CD1c-positive myeloid dendritic cell (primary cell): Measurements from ENCODE around the gene TUBA1C.
A peak's percentile ranks its signal among the peaks of the same experiment; 100 is the strongest.
"Not testable (repeated sequence)": the region's sequence is repeated elsewhere in the genome, so short reads cannot be mapped to it uniquely, and the experiment has no call there.

Experiments used
- DNase-seq: peaks from one replicate; pipeline ENCODE4 v3.0.0-alpha.2; 2016; ENCODE audit errors: extremely low spot score

TUBA1C gene

DNA sequence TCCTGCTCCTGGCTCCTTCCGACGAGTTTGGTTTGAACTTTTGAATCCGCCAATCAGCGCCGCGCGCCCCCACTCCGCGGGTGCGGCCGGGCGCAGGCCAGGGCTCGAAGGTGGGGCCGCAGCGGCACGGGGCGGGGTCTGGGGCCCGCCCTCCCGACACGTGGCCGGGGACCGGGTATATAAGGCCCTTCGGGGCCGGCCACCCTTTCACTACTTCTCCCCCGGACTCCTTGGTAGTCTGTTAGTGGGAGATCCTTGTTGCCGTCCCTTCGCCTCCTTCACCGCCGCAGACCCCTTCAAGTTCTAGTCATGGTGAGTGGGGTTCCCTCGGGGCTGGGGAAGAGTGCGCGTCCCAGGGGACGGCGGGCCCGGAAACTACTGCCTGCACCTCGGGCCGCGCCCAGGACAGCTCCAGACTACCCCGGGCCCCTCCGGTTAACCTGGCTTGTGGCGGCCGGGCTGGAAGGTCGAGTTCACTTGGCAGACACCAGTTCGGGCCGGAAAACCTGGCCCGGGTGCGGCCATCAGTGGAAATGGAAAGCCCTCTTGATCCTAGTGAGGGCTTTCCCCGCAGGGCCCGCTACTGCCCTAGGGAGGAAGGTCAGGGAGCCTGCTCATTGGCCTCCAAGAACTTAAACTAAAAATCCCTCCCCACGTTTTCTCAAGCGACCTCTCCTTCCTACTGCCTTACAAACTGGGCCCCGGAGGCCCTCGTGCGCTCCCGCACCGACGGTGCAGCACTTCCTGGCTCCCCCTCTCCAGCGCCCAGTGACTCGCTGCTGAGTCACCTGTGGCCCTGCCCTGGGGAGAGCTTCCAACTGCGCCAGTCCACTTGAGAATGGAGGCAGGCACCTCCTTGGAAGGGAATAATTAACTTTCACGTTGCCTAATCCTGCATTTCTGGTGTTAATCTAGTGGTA lies at the start of gene TUBA1C:
Gene TUBA1C (plus strand): TSS at position 210 of the 920 bp plus-strand sequence. CDS start 100 bp downstream, at position 310.
- DNase-seq, result peak; percentile 97

DNA sequence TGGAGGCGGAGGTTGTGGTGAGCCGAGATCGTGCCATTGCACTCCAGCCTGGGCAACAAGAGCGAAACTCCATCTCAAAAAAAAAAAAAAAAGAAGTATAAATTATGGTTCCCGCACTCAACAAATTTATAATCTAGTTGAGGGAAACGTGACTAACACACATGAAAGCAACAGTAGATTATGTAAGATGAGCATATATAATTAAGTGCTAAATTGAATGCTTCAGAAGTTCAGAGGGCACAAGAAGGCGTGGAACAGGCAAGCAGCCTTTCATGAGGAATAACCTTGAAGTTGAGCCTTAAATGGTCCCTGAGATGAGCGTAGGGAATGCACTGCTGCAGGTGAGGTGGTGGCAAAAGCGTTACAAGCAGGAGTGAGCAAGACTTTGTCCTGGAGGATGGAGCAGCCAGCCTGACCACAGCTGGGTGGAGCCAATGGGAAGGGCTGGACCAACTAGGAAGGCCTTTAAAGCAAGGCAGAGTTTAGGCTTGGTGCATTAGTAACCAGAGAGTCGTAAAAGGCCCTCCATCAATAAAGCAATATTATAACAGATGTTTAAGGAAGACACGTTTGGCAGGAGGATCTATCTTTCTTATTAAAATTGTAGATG lies 45.4 kb upstream of the TUBA1C start:
- DNase-seq, result peak; percentile 28

DNA sequence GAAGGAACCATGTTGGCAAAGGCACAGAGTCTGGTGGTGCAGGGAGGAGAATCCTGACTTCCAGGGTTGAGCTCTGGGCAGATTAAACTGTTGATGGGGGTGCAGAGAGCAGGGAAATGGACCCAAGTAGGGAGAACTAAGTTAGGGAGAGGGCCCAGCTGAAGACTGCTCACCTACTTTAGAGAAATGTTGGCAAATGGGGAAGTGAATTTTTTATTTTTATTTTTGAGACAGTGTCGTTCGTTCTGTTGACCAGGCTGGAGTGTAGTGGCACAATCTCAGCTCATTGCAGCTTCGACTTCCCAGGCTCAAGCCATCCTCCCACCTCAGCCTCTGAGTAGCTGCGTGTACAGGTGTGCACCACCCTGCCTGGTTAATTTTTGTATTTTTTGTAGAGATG lies 43.9 kb upstream of the TUBA1C start:
- peak; percentile 55 for DNase-seq

GRCh38 chr12:49223122-49223521 lies 41.8 kb upstream of the TUBA1C start:
- DNase-seq, result no peak

- DNase-seq, result peak; percentile 48
Observed at GRCh38 chr12:49223590-49224369, 41.1 kb upstream of the TUBA1C start.

GRCh38 chr12:49225576-49226166 lies 39.2 kb upstream of the TUBA1C start:
- DNase-seq, result peak; percentile 41

DNA sequence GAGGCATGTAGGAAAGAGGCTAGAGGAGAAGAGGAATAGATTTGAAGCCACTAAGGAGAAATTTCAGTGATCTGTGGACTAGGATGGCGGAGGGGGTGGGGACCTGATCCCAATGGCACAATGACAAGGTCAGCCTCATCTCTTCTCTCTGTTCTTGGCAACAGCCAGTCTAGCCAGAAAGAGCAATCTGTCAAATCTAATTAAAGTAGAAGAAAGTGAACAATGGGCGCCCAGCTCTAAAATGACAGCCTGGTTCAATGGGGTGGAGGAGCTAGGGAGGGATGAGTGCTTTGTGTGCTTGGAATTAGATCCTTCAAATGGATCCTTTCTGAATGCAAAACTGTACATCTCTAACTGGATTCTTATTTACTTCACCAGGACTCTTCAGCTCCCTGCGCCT lies 37.2 kb upstream of the TUBA1C start:
- no peak for DNase-seq

DNA sequence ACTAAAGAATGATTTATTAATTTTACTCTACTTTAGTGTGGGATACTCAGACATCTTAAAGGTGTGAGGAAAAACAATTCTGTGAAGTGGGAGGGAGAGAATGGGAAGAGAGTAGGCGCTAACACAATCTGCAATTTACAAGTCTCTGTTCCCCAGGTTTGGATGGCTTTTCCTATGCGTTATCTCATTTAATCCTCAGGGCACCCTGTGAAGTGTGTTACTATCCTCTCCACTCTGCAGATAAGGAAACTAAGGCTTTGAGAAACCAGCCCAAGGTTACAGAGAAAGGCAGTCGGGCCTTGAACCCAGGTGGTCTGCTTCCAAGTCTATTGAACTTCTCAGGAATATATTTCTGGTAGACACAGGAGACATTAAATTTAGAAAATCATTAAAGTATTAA lies 36.2 kb upstream of the TUBA1C start:
- DNase-seq, result no peak

DNA sequence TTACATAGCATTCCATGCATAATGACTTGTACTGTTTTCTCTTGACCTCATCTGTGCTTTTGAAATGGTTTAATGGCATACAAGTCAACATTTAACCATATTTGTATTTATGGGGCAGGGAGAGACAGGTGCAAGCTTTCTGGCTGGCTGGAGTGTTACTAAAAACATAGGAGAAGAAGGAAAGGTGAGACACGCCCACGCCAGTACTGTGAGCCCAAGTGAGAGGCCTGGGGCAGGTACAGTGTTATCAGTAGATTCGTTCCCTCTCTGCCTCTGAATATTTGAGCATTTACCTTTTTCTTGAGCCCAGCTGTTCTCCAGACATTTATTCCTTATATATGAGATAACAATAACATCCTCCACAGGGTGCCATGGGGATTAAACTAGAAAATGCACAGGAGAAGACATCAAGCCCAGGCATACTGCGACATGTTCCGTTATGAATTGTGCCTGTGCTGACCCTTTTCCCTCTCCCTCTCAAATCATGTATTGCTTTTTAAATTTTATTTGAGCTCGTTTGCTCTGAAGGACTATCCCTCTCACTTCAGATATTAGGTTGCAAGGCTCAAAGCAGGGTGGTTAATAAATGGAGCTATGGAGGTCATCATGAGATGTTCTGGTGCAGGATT lies 34.6 kb upstream of the TUBA1C start:
- DNase-seq, result no peak

DNA sequence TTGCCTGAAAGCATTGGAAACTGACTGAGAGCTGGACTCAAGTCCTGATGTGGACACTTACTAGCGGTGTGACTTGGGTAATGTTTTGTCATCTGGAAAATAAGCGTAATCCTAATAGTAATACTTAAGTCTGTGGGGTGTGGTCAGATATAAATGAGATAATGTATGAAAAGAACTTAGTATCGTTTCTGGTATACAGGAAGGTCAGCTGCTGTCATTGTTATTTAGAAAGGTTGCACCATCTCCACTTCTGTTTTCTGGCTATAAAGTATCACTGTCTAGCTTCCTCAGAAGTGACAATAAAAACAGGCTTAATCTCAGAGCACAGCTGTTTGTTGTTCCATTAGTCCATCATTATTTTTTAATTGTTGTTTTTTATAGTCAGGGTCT lies 34.1 kb upstream of the TUBA1C start:
- DNase-seq, result peak; percentile 93

- peak; percentile 61 for DNase-seq
Observed at GRCh38 chr12:49231878-49232655, 32.8 kb upstream of the TUBA1C start.

GRCh38 chr12:49232940-49233841 lies 31.7 kb upstream of the TUBA1C start:
- DNase-seq, result peak; percentile 96

DNA sequence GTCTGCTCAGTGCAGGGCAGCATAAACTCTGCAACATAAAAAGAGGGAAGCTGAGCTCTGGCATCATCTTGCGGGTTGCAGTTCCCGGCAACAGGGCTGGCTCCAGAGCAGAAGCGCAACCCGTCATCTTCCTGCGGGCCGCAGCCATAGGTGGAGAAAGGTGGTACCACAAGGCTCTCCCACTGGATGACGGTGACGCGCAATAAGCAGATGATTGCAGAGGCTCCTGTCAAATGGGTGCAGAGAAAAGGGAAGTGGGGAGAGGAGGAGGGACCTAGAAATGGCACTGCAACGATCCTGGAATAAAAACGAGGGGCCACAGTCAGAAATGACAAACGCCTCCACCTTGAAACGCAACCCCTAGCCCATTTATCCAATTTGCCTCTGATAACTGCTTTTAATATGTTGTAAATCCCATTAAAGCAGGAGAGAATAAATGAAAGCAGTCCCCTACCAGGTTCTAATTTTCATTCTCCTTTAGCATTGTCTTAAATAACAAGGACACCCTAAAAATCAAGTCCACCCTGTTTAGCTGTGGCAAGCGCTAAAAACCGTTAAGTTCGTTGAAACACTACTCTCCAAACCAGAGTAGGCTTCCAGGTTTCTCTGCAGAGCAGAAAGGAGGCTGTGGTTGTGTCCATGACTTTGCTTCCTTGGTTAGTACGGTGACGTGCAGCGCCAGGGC lies 30.9 kb upstream of the TUBA1C start:
- DNase-seq, result no peak

- peak; percentile 36 for DNase-seq
Observed at GRCh38 chr12:49236423-49236822, 28.5 kb upstream of the TUBA1C start.

DNA sequence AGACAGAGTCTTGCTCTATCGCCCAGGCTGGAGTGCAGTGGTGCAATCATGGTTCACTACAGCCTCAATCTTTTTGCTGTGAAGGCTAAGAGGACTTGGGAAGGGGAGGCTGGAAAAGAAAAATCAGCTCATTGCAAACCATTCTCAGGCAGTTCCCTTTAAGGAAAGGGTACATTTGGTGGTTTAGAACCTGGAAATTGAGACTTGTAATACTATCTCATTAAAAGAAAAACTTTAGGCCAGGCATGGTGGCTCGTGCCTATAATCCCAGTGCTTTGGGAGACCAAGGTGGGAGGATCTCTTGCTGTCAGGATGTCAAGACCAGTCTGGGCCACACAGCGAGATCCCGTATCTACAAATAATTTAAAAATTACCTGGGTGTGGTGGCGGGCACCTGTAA lies 21.3 kb upstream of the TUBA1C start:
- no peak for DNase-seq

DNA sequence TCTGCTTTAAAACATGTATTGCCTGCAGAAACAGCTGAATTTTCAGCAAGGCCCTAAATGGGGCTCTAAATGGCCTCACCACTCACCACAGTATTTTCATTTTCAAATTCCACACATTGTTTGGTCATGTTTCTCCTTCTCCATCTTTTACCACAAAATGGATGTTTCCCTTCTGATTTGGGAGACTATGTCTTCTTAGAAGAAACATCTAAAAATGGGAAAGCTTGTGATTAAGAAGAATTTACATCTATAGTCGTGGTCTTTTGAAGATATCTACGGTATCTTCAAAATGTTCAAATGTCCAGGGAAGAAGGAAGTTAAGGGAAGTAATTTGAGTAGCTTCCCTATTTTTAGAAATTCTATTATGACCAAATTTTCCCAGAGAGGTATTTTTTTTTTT lies 20.7 kb upstream of the TUBA1C start:
- DNase-seq, result peak; percentile 43

DNA sequence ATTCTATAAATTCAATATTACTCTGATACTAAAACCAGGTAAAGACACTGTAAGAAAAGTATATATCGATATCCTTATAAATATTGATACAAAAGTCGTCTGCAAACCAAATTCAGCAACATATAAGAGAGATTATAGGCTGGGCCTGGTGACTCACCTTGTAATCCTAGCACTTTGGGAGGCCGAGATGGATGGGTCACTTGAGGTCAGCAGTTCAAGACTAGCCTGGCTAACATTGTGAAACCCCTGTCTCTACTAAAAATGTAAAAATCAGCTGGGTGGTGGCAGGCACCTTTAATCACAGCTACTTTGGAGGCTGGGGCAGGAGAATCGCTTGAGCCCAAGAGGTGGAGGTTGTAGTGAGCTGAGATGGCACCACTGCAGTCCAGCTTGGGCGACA lies 13.5 kb upstream of the TUBA1C start:
- DNase-seq, result no peak

GRCh38 chr12:49253033-49253623 lies 11.8 kb upstream of the TUBA1C start:
- DNase-seq, result no peak

- not testable (repeated sequence) for DNase-seq
Observed at GRCh38 chr12:49255456-49255855, 9.4 kb upstream of the TUBA1C start.
